ENCODE measurements around the gene RASAL2.

RASAL2 gene

GRCh38 chr1:178472531-178472930, 378.6 kb downstream of the RASAL2 start:
- no peak for DNase-seq

GRCh38 chr1:178477373-178477772, 383.5 kb downstream of the RASAL2 start:
- DNase-seq: no peak

DNA sequence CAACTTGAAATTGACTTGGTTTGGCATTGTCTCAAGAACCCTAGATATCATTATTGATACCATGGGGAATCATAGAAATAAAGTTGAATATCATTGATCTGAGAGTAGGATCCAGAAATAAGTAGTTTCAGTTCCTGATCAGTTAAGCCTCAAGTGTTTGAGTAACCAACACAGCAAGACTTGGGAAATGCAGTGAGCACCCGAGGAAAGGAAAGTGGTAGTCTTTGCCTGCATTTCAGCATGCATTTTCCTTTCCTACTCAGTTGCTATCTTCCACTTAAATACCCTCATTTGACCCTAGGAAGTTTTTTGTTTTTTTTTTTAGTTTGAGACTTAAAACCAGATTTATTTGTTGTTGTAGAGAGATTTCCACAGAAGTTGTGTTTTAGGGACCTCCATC, 383.9 kb downstream of the RASAL2 start:
- no peak for DNase-seq

DNA sequence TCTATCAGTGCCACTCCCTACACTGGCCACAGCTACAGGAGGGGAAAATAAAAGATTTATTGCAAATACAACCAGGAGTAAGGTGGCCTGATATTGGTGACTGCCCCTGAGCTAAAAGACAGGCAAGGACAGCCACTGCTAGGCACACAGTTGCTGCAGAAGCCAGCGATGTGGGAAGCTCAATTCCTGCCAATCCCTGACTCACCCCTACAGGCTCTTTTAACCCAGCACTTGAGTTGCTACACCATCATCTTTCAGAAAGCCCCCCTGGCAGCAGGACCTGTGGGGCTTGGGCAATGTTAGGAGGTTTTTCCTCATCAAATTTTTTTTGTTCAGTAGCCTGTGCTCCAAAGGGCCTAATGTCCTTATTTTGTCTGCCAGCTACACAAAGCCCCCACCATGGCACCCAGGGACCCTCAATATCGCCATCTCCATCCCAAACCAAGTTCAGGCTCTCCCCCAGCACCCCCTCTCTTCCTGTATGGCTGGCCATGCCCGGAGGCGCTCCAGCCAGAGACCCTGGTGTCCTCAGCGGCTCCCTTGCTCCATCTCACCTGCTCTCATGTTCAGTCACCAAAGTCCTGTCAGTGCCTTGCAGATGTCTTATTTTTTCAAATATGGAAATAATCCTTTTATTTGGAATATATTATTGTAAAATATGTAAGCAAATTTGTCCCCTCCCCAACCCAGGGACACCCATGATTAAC, 389.5 kb downstream of the RASAL2 start:
- DNase-seq: no peak

- no peak for DNase-seq
Measured at GRCh38 chr1:178484698-178485225, 390.9 kb downstream of the RASAL2 start.

- no peak for DNase-seq
Measured at GRCh38 chr1:178485541-178485981, 391.7 kb downstream of the RASAL2 start.

DNA sequence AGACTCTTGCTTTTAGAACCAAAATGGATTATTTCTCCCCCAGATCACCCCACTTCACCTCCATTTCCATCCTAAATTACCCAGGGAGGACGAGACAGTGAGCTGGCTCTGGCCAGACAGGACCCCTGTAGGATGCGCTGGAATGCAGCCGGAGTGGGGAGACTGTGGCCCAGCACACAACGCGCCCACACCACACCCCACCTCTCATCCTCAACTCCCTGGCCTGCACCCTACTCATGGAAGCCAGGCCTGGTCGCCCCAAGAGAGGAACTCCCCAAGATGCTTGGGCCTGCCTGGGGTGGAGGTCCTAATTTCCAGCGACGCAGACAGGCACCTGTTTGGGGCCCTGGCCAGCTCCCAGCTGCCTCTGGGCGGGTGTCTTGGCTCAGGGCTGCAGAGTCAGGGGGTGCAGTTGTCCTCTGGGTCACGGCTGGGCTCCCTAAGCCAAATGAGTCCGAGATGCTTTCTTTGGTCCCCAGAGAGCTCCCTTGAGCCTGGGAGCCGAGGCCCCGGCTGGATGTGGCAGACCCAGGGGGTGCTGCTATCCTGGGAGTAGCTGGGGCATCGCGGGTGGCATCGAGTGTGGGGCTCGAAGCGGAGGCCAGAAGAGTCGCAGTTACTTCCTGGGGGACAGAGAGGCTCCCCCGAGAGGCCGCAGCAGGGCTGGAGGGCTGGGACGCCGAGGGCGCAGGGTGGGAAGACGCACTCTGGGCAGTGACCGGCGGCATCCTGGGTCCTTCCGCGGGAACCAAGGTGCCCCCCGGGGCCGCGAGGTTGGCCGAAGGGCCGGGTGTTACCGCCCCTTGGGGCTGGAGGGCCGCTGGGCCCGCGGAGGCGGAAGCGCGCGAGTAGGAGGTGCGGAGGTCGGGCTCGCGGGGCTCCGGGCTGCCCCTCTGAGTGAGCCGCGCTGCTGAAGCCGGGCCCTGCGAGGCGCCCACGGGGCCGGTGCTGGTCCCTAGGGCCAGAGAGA, 392.5 kb downstream of the RASAL2 start:
- no peak for DNase-seq

DNA sequence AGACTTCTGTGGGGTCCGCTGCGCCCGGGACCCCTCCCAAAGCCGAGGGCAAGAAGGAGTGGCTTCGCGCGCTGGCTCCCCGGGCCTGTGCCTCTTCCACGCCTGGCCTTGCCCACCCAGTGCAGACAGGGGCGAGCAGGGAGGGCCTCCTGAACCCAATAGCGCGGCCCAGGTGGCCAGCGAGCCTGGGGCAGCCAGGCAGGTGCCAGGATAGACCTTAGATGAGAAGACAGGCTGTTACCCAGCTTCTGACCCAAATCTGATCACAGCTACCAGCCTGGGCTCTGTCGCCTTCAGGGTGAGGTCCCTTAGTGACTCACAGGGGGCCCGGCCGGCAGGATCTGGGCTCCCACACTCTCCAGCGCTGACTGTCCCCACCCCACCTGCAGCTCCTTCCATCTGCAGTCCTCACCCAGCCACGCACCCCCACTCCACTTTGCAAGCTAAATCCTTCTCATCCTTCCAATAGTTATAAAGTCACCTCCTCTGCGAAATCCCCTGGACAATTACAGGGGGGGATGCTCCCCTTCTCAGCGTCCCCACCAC, 393.2 kb downstream of the RASAL2 start:
- no peak for DNase-seq

- no peak for DNase-seq
Measured at GRCh38 chr1:178488393-178488792, 394.5 kb downstream of the RASAL2 start.

- no peak for DNase-seq
Measured at GRCh38 chr1:178489399-178489798, 395.5 kb downstream of the RASAL2 start.

DNA sequence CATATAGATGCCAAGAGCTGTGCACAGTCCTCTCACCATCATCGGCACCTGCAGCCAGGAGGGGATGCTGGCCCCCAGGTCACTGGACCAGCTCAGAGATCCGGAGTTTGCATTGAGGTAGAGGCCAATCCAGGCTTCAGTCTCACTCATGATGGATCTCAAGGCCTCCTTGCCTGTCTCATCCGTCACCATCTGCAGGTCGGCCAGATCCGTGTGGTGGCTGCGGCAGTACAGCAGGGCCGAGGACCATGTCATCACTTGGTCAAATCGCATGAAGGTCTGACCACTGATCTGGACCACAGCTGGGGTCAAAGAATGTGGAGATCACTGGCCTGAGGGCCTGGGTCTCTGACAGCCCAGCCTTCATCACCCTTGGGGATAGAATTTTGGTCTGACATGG, 396.2 kb downstream of the RASAL2 start:
- no peak for DNase-seq

GRCh38 chr1:178490967-178491366, 397.1 kb downstream of the RASAL2 start:
- DNase-seq: no peak

- no peak for DNase-seq
Measured at GRCh38 chr1:178491721-178492120, 397.8 kb downstream of the RASAL2 start.

DNA sequence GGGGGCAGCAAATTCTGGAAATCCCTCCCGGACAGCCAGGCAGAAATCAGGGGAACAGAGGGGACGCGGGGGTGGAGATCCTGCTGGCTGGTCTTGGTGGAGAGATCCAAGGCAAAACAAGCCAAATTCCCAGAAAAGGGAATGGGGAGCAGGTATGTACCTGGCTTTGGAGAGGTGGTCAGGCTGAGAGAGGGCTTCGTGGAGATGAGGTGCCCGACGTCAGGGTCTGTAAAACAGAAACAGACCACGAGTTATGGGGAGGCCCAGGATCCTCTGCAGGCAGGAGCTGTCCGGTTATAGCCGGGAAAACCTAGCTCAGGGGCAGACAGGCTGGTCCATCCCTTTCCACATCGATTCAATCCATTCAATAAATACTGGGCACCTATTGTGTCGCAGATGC, 398.4 kb downstream of the RASAL2 start:
- DNase-seq: no peak

GRCh38 chr1:178493301-178493741, 399.4 kb downstream of the RASAL2 start:
- no peak for DNase-seq

DNA sequence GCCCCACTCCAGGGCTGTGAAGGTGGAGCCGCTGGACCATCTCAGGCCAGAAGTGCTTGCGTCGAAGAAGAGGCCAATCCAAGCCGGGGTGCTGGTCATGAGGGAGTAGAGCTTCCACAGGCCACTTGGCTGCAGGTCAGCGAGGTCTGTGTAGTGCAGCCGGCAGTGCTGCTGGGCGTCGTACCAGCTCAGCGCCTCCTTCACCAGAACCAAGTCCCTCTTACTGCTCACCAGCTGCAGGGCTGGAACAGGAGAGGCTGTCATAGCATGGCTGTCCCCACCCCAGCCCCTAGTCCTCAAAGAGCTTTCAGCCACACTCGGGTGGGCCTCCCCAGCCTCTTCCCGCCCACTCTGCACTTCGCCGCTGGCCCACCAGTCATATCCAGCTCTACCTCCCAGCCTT, 400.7 kb downstream of the RASAL2 start:
- no peak for DNase-seq

- DNase-seq: no peak
Measured at GRCh38 chr1:178495158-178495557, 401.3 kb downstream of the RASAL2 start.

GRCh38 chr1:178495741-178496409, 402.0 kb downstream of the RASAL2 start:
- DNase-seq: no peak

GRCh38 chr1:178496410-178497135, 402.7 kb downstream of the RASAL2 start, which contains the start of gene CLEC20A:
Gene CLEC20A, minus strand, starts transcription at chr1:178496964. Its CDS starts 25 bp downstream, at chr1:178496939.
- no peak for DNase-seq

DNA sequence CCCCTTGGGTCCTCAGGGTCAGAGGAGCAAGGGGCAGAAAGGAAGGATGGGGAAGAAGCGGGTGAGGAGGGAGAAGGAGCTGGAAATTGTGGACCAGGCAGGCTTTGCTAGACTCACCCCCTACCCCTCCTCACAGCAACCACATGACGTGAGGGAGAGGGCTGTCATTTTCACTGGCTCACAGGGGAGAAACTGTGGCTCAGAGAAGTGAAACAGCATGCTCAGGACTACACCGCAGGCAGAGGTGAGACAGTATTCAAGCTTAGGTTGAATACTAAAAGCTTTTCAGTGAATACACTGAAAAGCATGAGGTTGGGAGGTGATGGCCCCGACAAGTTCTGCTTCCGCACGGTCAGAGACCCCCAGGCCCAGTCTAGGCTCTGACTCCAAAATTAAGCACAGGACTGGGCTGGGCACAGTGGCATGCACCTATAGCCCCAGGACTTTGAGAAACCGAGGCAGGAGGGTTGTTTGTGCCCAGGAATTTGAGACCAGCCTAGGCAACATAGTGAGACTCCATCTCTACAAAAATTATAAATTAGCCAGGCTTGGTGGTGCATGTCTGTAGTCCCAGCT, 404.1 kb downstream of the RASAL2 start:
- DNase-seq: no peak

DNA sequence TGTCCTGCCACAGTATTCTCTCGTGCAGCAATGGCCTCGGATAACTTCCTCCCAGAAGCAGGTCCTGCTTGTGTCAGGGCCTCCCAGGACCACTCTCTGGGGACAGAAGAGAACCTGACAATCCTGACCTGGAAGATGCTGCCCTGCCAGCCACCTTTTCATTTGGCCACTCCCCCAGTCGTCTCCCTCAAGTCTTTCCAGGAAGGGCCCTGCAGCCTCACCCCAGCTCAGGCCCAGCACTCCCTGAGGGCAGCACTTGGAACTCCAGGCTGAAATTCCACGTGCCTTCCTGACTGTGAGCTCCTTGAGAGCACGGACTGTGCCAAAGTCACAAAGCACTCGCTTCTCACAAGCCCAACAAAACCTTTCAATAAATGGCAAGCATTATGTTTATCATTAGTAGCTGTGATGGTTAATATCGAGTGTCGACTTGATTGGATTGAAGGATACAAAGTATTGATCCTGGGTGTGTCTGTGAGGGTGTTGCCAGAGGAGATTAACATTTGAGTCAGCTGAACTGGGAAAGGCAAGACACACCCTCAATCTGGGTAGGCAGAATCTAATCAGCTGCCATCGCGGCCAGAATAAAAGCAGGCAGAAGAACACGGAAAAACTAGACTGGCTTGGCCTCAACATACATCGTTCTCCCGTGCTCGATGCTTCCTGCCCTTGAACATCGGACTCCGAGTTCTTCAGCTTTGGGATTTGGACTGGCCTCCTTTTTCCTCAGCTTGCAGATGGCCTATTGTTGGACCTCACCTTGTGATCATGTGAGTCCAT, 405.2 kb downstream of the RASAL2 start:
- no peak for DNase-seq

Measured in DMS79 treated with DMSO at 0.1 percent for 48 hours (cell line).